GM12891 (cell line): ENCODE results near the gene KCNN4.

Source experiments
- PAX5 ChIP-seq: IDR thresholded peaks from 2 replicates; pipeline ENCODE4 v1.6.1; 2011; ENCODE audit warnings: low read length, moderate library complexity, mild to moderate bottlenecking; ENCODE audit not compliant: insufficient read depth, severe bottlenecking
- POLR2A ChIP-seq: IDR thresholded peaks from 2 replicates; pipeline ENCODE4 v1.6.1; 2011; ENCODE audit warnings: low read depth, low read length, control low read depth
- POLR2AphosphoS5 ChIP-seq: IDR thresholded peaks from 2 replicates; pipeline ENCODE4 v1.6.1; 2011; ENCODE audit warnings: low read depth, low read length, control low read depth
- POU2F2 ChIP-seq: IDR thresholded peaks from 2 replicates; pipeline ENCODE4 v1.6.1; 2011; ENCODE audit warnings: low read depth, mild to moderate bottlenecking, control low read depth, low read length, moderate library complexity
- SPI1 ChIP-seq: IDR thresholded peaks from 2 replicates; pipeline ENCODE4 v1.6.1; 2011; ENCODE audit warnings: low read depth, low read length, control low read depth
- TAF1 ChIP-seq: IDR thresholded peaks from 2 replicates; pipeline ENCODE4 v1.6.1; 2011; ENCODE audit warnings: low read depth, low read length, control low read depth

DNA sequence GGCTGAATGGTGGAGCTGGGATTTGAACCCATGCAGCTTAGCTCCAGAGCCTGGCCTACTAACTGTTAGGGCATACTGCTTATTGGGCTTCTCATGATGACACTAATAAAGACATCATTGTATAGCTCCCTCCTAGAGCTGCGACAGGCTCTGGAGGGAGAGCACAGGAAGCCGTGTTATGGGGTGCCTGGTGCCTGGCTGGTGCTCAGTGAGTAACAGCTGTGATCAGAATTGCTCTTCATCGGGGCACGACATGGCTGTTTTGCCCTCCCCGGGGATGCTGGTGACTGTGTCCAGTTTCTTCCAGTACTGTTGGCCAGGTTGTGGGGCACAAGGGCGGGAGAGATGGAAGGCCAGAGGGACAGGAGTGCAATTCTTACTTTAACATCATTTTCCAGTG is 16.3 kb upstream of the KCNN4 start:
- TF ChIP-seq POLR2A (no peak), PAX5 (no peak), POLR2AphosphoS5 (no peak), TAF1 (no peak), POU2F2 (no peak), SPI1 (no peak)
